Keratinocyte (primary cell): ENCODE data around the gene LTBP2. TPM values are rescaled to one million over a fixed set of nuclear protein-coding genes. Genes with fewer than 3 reads are reported as not detected.
A peak's percentile ranks its signal among the peaks of the same experiment; 100 is the strongest.

Experiments
- DNase-seq: peaks from one replicate; pipeline ENCODE4 v3.0.0-alpha.2; 2011; ENCODE audit warnings: low read depth, missing footprints, low spot score
- FAIRE-seq: peaks from 2 replicates; lab custom pipeline; 2011; peaks lifted over from hg19 to GRCh38; lab: Jason Lieb, UNC
- H2AFZ ChIP-seq: 2 replicates; pipeline ENCODE4 v1.6.0; 2012; ENCODE audit warnings: low read length, control low read depth, inconsistent platforms; ENCODE audit not compliant: control insufficient read depth
- H3K27ac ChIP-seq: 2 replicates; pipeline ENCODE4 v1.5.1; 2011; ENCODE audit warnings: low read length; ENCODE audit not compliant: control insufficient read depth, insufficient read depth
- H3K27me3 ChIP-seq: 3 replicates; pipeline ENCODE4 v1.6.0; 2011; ENCODE audit warnings: low read length; ENCODE audit not compliant: control insufficient read depth, insufficient read depth; ENCODE audit errors: extremely low read depth
- H3K36me3 ChIP-seq, 2 experiments: 2 replicates in 1 of 2; 3 replicates in 1 of 2; pipeline ENCODE4 v1.5.1; 2011; ENCODE audit warnings: low read length in 2 of 2, mild to moderate bottlenecking in 1 of 2; ENCODE audit not compliant: control insufficient read depth in 2 of 2, insufficient read depth in 2 of 2; ENCODE audit errors: extremely low read depth in 1 of 2
- H3K4me1 ChIP-seq: 3 replicates; pipeline ENCODE4 v1.5.1; 2011; ENCODE audit warnings: low read length; ENCODE audit not compliant: control insufficient read depth, insufficient read depth; ENCODE audit errors: extremely low read depth
- H3K4me2 ChIP-seq: 3 replicates; pipeline ENCODE4 v1.6.0; 2011; ENCODE audit warnings: low read depth, low read length; ENCODE audit not compliant: control insufficient read depth, insufficient read depth; ENCODE audit errors: extremely low read depth
- H3K4me3 ChIP-seq, 3 experiments: fragments of 200-600 bp in 1 of 3; sonication (generic) in 1 of 3; 2 replicates in 2 of 3; 3 replicates in 1 of 3; pipeline ENCODE4 v1.5.1; 2011 to 2016; ENCODE audit warnings: low read length in 3 of 3, mild to moderate bottlenecking in 3 of 3, control low read depth in 2 of 3, inconsistent platforms in 1 of 3, low read depth in 1 of 3, mixed read lengths in 1 of 3, mixed run types in 1 of 3, moderate library complexity in 1 of 3; ENCODE audit not compliant: control insufficient read depth in 2 of 3, insufficient read depth in 2 of 3; ENCODE audit errors: extremely low read depth in 1 of 3
- H3K79me2 ChIP-seq: 2 replicates; pipeline ENCODE4 v1.6.0; 2012; ENCODE audit warnings: low read length; ENCODE audit not compliant: control insufficient read depth, insufficient read depth
- H3K9ac ChIP-seq: 3 replicates; pipeline ENCODE4 v1.6.0; 2011; ENCODE audit warnings: low read length; ENCODE audit not compliant: control insufficient read depth, insufficient read depth; ENCODE audit errors: extremely low read depth
- H3K9me1 ChIP-seq: 3 replicates; pipeline ENCODE4 v1.6.0; 2011; ENCODE audit warnings: low read length; ENCODE audit not compliant: control insufficient read depth, insufficient read depth; ENCODE audit errors: extremely low read depth
- H3K9me3 ChIP-seq: 2 replicates; pipeline ENCODE4 v1.5.1; 2012; ENCODE audit warnings: low read depth, low read length; ENCODE audit not compliant: control insufficient read depth
- H4K20me1 ChIP-seq: 3 replicates; pipeline ENCODE4 v1.6.0; 2011; ENCODE audit warnings: low read length; ENCODE audit not compliant: control insufficient read depth, insufficient read depth; ENCODE audit errors: extremely low read depth
- CTCF ChIP-seq, 3 experiments: IDR thresholded peaks in 1 of 3; conservative IDR thresholded peaks in 1 of 3; optimal IDR thresholded peaks in 1 of 3; 2 replicates in 2 of 3; 3 replicates in 1 of 3; pipeline versions ENCODE3 to v1.5.1; 2011; ENCODE audit warnings: low read length in 3 of 3, mild to moderate bottlenecking in 3 of 3, moderate library complexity in 2 of 3, control low read depth in 1 of 3, inconsistent platforms in 1 of 3; ENCODE audit not compliant: insufficient read depth in 2 of 3; ENCODE audit errors: extremely low read depth in 1 of 3
- EZH2 ChIP-seq: IDR thresholded peaks from one replicate; pipeline ENCODE4 v1.6.1; 2012; ENCODE audit warnings: inconsistent platforms, mild to moderate bottlenecking, low read length, moderate library complexity
- dilution Hi-C: fragments of 300-500 bp; cut with MboI; formaldehyde crosslinking; loops from one replicate; pipeline ENCODE4 v1.7.0; 2020; ENCODE audit warnings: low sequenced_read_pairs; ENCODE audit not compliant: extremely low pct_ligation_motif_present
- polyA plus RNA-seq, 5 experiments: library from polyadenylated mRNA; depleted of rRNA in 3 of 5; stranded (reverse) in 3 of 5; stranded (forward) in 1 of 5; unstranded in 1 of 5; fragments of >200 nt; gene quantifications; 1 replicate in 1 of 5; 2 replicates in 3 of 5; 3 replicates in 1 of 5; pipeline versions ENCODE4 v1.2.1 to v1.2.3, GENCODE V29; 2011 to 2012; ENCODE audit warnings: missing spikeins in 2 of 5, low read depth in 1 of 5, low replicate concordance in 1 of 5

Gene LTBP2
- polyA plus RNA-seq, 1 donor (not counting 4 experiments of a cell fraction or from before 2014, with no cell fraction given) = 23.9 TPM

GRCh38 chr14:74519316-74520074, 92.5 kb downstream of the LTBP2 start:
- H3K9ac ChIP-seq = no peak overlapping the region
- TF ChIP-seq EZH2 (no peak), CTCF (optimal IDR thresholded peaks at IDR 0.05 in 1 of 3, IDR thresholded peaks at IDR 0.05 in 1 of 3, conservative IDR thresholded peaks at IDR 0.05 in 1 of 3; ENCODE audit: extremely low read depth in 1 of 3, insufficient read depth in 2 of 3, low read length in 3 of 3) (no peak)
- DNase-seq = no peak
- H3K79me2 ChIP-seq = no peaks in the 10 kb centered on the region
- H3K27ac ChIP-seq = no peak overlapping the region
- H3K4me1 ChIP-seq = peaks cover 25% of the 10 kb centered on the region
- no peaks in the 10 kb centered on the region for H3K9me1 ChIP-seq
- H3K4me2 ChIP-seq = no peak overlapping the region
- no peak for FAIRE-seq
- peaks cover 42 to 43% of the 10 kb centered on the region in 2 experiments for H3K36me3 ChIP-seq
- no peaks in the 10 kb centered on the region for H4K20me1 ChIP-seq
- no peak overlapping the region for H2AFZ ChIP-seq
- H3K4me3 ChIP-seq = no peak overlapping the region
- H3K27me3 ChIP-seq = no peaks in the 10 kb centered on the region
- H3K9me3 ChIP-seq = no peaks in the 10 kb centered on the region
- dilution Hi-C loops = no loop called here

- Histone ChIP-seq H3K4me2 (peak overlapping the region; percentile 44), H3K9me3 (no peaks in the 10 kb centered on the region), H3K9ac (no peak overlapping the region), H3K79me2 (no peaks in the 10 kb centered on the region), H3K4me3 (no peak overlapping the region), H3K27me3 (no peaks in the 10 kb centered on the region), H4K20me1 (no peaks in the 10 kb centered on the region), H3K9me1 (no peaks in the 10 kb centered on the region), H3K27ac (no peak overlapping the region), H3K36me3 (peaks cover 45 to 49% of the 10 kb centered on the region in 2 experiments), H2AFZ (no peak overlapping the region), H3K4me1 (peaks cover 25% of the 10 kb centered on the region)
- FAIRE-seq (peak; percentile 84), DNase-seq (no peak)
- no peak for TF ChIP-seq CTCF (optimal IDR thresholded peaks at IDR 0.05 in 1 of 3, IDR thresholded peaks at IDR 0.05 in 1 of 3, conservative IDR thresholded peaks at IDR 0.05 in 1 of 3; ENCODE audit: extremely low read depth in 1 of 3, insufficient read depth in 2 of 3, low read length in 3 of 3)
- dilution Hi-C loops = no loop called here
Observed at GRCh38 chr14:74518221-74518620, 93.8 kb downstream of the LTBP2 start.
